DOHH2 (cell line): ENCODE measurements around the gene SMARCD3.

Source experiments
- H3F3A ChIP-seq: fragments of 200-600 bp; sonication (generic), shearing (Covaris generic); 2 replicates; pipeline ENCODE4 v1.6.0; 2016; ENCODE audit warnings: antibody characterized with exemption, mild to moderate bottlenecking; ENCODE audit not compliant: control insufficient read depth, insufficient read depth
- H3K27ac ChIP-seq: fragments of 200-600 bp; sonication (generic); 2 replicates; pipeline ENCODE4 v1.5.1; 2014; ENCODE audit warnings: low read depth, mild to moderate bottlenecking, low read length, moderate library complexity
- H3K27me3 ChIP-seq: fragments of 200-600 bp; sonication (generic); 2 replicates; pipeline ENCODE4 v1.6.1; 2014; ENCODE audit warnings: mild to moderate bottlenecking, low read length, mixed read lengths; ENCODE audit not compliant: control insufficient read depth
- H3K36me3 ChIP-seq: fragments of 200-600 bp; sonication (generic); 2 replicates; pipeline ENCODE4 v1.6.1; 2014; ENCODE audit warnings: mild to moderate bottlenecking, low read length, moderate library complexity, mixed read lengths; ENCODE audit not compliant: control insufficient read depth
- H3K4me1 ChIP-seq: fragments of 200-600 bp; sonication (generic); 2 replicates; pipeline ENCODE4 v1.6.1; 2014; ENCODE audit warnings: mild to moderate bottlenecking, low read length, mixed read lengths; ENCODE audit not compliant: control insufficient read depth
- H3K4me2 ChIP-seq: fragments of 200-600 bp; sonication (generic); 2 replicates; pipeline ENCODE4 v1.6.0; 2014; ENCODE audit warnings: mild to moderate bottlenecking, low read length, moderate library complexity
- H3K4me3 ChIP-seq: fragments of 200-600 bp; sonication (generic); 2 replicates; pipeline ENCODE4 v1.5.1; 2014; ENCODE audit warnings: mild to moderate bottlenecking, low read length, mixed read lengths
- H3K79me2 ChIP-seq: fragments of 200-600 bp; sonication (generic); 2 replicates; pipeline ENCODE4 v1.6.1; 2014; ENCODE audit warnings: mild to moderate bottlenecking, low read length, mixed read lengths; ENCODE audit not compliant: control insufficient read depth
- H3K9me2 ChIP-seq: fragments of 200-600 bp; sonication (generic); replicated peaks from 2 replicates; pipeline ENCODE4 v1.6.1; 2014; ENCODE audit warnings: mild to moderate bottlenecking, low read length, mixed read lengths; ENCODE audit not compliant: control insufficient read depth
- H3K9me3 ChIP-seq: fragments of 200-600 bp; sonication (generic); 2 replicates; pipeline ENCODE4 v1.6.1; 2014; ENCODE audit warnings: antibody characterized with exemption, low read length, mixed read lengths; ENCODE audit not compliant: control insufficient read depth, insufficient read depth
- H4K20me1 ChIP-seq: fragments of 200-600 bp; sonication (generic); 2 replicates; pipeline ENCODE4 v1.6.0; 2014; ENCODE audit warnings: low read depth, mild to moderate bottlenecking, antibody characterized with exemption, low read length, moderate library complexity; ENCODE audit not compliant: control insufficient read depth, insufficient read depth
- CTCF ChIP-seq: fragments of 200-600 bp; sonication (generic); IDR thresholded peaks from one replicate; pipeline ENCODE4 v1.5.1; 2014; ENCODE audit warnings: antibody characterized with exemption, mild to moderate bottlenecking, low read depth, low read length; ENCODE audit not compliant: poor library complexity, severe bottlenecking
- EZH2phosphoT487 ChIP-seq: fragments of 200-600 bp; sonication (generic); IDR thresholded peaks from 2 replicates; pipeline ENCODE4 v1.6.1; 2017; ENCODE audit warnings: borderline replicate concordance, mild to moderate bottlenecking, antibody characterized with exemption, low read length, moderate library complexity, mixed read lengths

SMARCD3 gene

DNA sequence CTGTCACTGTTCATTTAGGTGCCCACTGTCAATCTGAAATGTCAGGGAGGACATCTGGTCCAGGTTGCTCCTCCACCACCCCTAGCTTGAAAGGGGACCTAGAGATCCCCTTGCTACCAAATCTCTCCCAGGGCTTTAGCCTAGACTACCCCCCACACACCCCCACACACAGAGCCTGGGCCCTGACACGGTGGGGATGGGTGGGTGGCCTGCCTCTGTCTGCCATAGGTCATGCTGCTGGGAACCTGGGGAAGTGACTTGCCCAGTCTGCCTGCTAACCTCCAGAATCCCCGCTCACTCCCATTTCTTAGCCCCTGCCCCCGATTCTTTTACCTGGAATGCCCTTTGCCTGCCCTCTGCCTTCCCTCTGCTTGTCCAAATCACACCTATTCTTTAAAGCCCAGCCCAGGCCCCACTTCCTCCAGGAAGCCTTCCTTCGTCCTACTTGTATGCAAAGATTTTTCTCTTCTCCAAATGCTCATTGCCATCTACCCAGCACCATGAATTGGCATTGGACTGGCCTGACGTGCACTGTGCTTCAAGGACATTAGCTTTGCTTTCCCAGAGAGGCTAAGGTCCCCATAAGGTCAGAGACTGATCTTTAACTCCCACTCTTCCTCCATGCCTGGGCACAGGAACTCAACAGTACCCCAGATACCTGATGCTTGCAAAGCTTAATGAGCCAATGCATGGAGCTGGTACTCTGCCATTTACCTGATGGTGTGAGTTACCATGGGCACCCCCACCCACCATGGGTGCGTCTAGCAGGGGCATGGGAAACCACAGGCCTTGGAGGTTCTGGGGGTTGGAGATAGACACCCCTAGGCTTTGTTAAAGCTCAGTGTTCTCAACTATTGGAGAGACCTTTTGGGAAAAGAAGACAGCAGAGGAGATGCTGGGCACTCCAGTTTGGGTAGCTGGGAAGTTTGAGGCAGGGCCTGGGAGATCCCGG lies 2.0 kb upstream of the SMARCD3 start:
- Histone ChIP-seq H3K36me3 (no peaks in the 10 kb centered on the region), H3F3A (no peaks in the 10 kb centered on the region), H3K27ac (no peak overlapping the region), H3K9me3 (no peaks in the 10 kb centered on the region), H3K4me1 (peaks cover 20% of the 10 kb centered on the region), H3K27me3 (peaks cover 87% of the 10 kb centered on the region), H4K20me1 (peaks cover 10% of the 10 kb centered on the region; the same call in 1 of the 2 replicates), H3K9me2 (no peaks in the 10 kb centered on the region), H3K4me3 (no peak overlapping the region), H3K4me2 (no peak overlapping the region), H3K79me2 (no peaks in the 10 kb centered on the region)
- TF ChIP-seq CTCF (no peak), EZH2phosphoT487 (peak; percentile 69; the same call in 1 of the 2 replicates)

GRCh38 chr7:151249732-151250072 lies 1.2 kb upstream of the SMARCD3 start:
- H3K9me3 ChIP-seq, result no peaks in the 10 kb centered on the region
- no peaks in the 10 kb centered on the region for H3K79me2 ChIP-seq
- H4K20me1 ChIP-seq, result peaks cover 10% of the 10 kb centered on the region; the same call in 1 of the 2 replicates
- H3K27me3 ChIP-seq, result peaks cover 89% of the 10 kb centered on the region
- H3K4me1 ChIP-seq, result peaks cover 27% of the 10 kb centered on the region
- no peak overlapping the region for H3K4me2 ChIP-seq
- H3F3A ChIP-seq, result no peaks in the 10 kb centered on the region
- H3K27ac ChIP-seq, result no peak overlapping the region
- TF ChIP-seq CTCF (no peak), EZH2phosphoT487 (no peak)
- H3K36me3 ChIP-seq, result no peaks in the 10 kb centered on the region
- no peak overlapping the region for H3K4me3 ChIP-seq
- H3K9me2 ChIP-seq, result no peaks in the 10 kb centered on the region

DNA sequence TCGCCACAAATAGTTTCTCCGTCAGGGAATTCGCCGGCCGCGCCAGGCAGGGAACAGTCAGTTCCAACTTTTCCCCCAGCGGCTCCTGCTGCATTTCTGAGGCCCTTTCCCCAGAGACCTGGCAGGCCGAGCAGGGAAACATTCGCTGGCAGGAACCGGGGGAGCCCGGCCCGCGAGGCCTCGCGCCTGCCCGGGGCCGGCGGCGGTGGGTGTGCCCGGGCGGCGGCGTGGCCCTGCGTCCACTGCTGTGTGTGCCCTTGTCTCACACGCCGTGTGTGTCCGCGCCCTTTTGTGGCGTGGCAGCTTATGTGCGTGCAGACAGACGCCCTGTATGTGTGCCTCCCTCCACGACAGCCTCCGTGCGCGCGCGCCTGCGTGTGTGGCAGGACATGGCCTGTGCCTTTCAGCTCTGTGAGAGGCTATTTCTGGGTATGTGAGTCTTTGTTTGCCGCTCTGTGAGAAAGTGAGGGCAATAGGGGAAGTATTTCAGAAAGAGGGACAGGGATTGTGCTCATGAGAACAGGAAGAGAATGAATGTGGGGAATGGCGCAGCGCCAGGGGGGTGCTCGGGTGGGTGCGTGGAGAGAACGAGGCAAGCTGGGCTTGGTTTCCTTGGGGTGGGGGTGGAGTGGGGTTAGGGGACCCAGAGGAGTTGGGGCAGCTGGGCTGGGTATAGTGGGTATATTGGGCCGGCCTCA lies 689 bp upstream of the SMARCD3 start:
- H3K9me2 ChIP-seq, result no peaks in the 10 kb centered on the region
- H3K79me2 ChIP-seq, result no peaks in the 10 kb centered on the region
- no peaks in the 10 kb centered on the region for H3K36me3 ChIP-seq
- H3K27ac ChIP-seq, result no peak overlapping the region
- H4K20me1 ChIP-seq, result peaks cover 10% of the 10 kb centered on the region; the same call in 1 of the 2 replicates
- no peak overlapping the region for H3K4me3 ChIP-seq
- no peaks in the 10 kb centered on the region for H3K9me3 ChIP-seq
- H3K4me2 ChIP-seq, result peak overlapping the region; percentile 55
- peaks cover 93% of the 10 kb centered on the region for H3K27me3 ChIP-seq
- peaks cover 32% of the 10 kb centered on the region for H3K4me1 ChIP-seq
- peak; percentile 25; the same call in 1 of the 2 replicates for TF ChIP-seq EZH2phosphoT487
- no peak for TF ChIP-seq CTCF
- H3F3A ChIP-seq, result no peaks in the 10 kb centered on the region
